ENCODE measurements around the gene SLC29A3.

DNA sequence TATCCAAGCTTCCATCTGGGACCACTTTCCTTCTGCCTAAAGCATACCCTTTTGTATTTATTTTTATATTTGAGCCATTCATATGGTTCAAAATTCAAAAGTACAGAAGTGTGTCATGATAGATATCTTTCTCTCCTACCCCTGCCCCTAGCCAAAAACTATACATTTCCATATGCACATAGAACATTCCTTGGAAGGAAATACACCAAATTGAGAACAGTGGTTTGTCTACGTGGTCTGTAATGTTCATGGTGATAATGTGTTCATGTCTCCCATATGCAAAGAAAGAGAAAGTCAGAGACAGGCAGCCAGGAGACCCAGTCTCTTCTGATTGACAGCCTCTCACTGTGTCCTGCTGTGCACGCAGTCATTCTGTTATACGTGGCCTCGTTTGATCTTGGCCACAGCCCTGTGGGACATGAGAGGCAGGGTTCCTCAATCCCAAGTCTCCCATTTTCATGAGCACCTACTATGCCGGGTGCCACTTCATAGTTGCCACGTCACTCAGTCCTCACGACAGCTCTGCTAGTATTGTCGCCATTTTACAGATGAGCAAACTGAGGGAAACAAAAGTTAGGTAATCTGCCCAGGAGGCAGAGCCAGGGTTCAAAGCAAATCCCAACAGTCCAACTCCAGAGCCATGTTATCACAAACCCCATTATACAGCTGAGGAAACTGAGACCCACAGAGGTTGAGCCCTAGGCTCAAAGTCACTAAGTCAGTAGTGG lies 69.7 kb downstream of the SLC29A3 start:
- TF ChIP-seq POLR2AphosphoS5 (IDR thresholded peaks at IDR 0.05; ENCODE audit: borderline replicate concordance, low read depth, low read length) (no peak), EZH2 (IDR thresholded peaks at IDR 0.05) (no peak), FOXP2 (optimal IDR thresholded peaks at IDR 0.05; ENCODE audit: control extremely low read depth, extremely low read length, insufficient read depth) (no peak)

Data from SK-N-MC (cell line).